ENCODE results near the gene SLC25A34.

SLC25A34 gene

GRCh38 chr1:15717418-15718125 lies 18.5 kb upstream of the SLC25A34 start:
- Histone ChIP-seq H3K27me3 (ENCODE audit: control insufficient read depth, insufficient read depth, low read length) (no peaks in the 10 kb centered on the region), H3K9me3 (ENCODE audit: control insufficient read depth, insufficient read depth, low read length) (no peaks in the 10 kb centered on the region), H3K27ac (ENCODE audit: low read depth, low read length) (no peak overlapping the region), H3K4me3 (ENCODE audit: low read depth, low read length) (no peak overlapping the region), H3K4me1 (ENCODE audit: control insufficient read depth, insufficient read depth, low read length) (no peaks in the 10 kb centered on the region), H3K9ac (ENCODE audit: low read depth, low read length) (no peak overlapping the region), H3K36me3 (ENCODE audit: control insufficient read depth, insufficient read depth, low read length) (peaks cover 53% of the 10 kb centered on the region)

GRCh38 chr1:15718199-15718601 lies 17.9 kb upstream of the SLC25A34 start:
- Histone ChIP-seq H3K27me3 (ENCODE audit: control insufficient read depth, insufficient read depth, low read length) (no peaks in the 10 kb centered on the region), H3K4me3 (ENCODE audit: low read depth, low read length) (no peak overlapping the region), H3K9me3 (ENCODE audit: control insufficient read depth, insufficient read depth, low read length) (no peaks in the 10 kb centered on the region), H3K27ac (ENCODE audit: low read depth, low read length) (no peak overlapping the region), H3K9ac (ENCODE audit: low read depth, low read length) (no peak overlapping the region), H3K4me1 (ENCODE audit: control insufficient read depth, insufficient read depth, low read length) (no peaks in the 10 kb centered on the region), H3K36me3 (ENCODE audit: control insufficient read depth, insufficient read depth, low read length) (peaks cover 59% of the 10 kb centered on the region)

DNA sequence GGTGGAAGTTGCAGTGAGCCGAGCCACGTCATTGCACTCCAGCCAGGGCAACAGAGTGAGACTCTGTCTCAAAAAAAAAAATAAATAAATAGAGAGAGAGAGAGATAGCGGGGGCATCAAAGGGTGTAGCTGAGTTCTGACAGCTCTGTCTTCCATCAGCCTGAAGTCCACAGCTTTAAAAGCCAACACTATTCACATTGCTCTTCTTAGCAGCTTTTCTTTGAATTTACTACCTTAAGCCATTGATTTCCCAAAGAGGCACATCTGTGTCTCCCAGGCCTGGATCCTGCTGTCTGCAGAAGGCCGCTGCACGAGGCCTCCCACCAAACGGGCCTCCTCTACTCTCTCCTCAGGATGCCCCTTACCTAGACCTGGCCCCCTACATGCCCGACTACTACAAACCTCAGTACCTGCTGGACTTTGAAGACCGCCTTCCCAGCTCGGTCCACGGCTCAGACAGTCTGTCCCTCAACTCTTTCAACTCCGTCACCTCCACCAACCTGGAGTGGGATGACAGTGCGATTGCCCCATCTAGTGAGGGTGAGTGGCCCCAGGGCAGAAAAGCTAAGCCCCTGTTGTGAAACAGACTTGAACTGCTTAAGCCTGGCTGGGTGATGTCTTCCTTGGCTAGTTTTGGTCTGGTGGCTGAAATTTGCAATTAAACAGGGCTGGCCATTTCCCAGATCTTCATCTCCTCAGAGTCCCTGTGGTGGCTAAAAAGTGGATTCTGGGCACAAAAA lies 16.5 kb upstream of the SLC25A34 start:
- no peak overlapping the region for H3K9ac ChIP-seq (ENCODE audit: low read depth, low read length)
- H3K27ac ChIP-seq (ENCODE audit: low read depth, low read length), result no peak overlapping the region
- no peaks in the 10 kb centered on the region for H3K27me3 ChIP-seq (ENCODE audit: control insufficient read depth, insufficient read depth, low read length)
- H3K9me3 ChIP-seq (ENCODE audit: control insufficient read depth, insufficient read depth, low read length), result no peaks in the 10 kb centered on the region
- H3K4me3 ChIP-seq (ENCODE audit: low read depth, low read length), result no peak overlapping the region
- H3K36me3 ChIP-seq (ENCODE audit: control insufficient read depth, insufficient read depth, low read length), result peaks cover 59% of the 10 kb centered on the region
- no peaks in the 10 kb centered on the region for H3K4me1 ChIP-seq (ENCODE audit: control insufficient read depth, insufficient read depth, low read length)

DNA sequence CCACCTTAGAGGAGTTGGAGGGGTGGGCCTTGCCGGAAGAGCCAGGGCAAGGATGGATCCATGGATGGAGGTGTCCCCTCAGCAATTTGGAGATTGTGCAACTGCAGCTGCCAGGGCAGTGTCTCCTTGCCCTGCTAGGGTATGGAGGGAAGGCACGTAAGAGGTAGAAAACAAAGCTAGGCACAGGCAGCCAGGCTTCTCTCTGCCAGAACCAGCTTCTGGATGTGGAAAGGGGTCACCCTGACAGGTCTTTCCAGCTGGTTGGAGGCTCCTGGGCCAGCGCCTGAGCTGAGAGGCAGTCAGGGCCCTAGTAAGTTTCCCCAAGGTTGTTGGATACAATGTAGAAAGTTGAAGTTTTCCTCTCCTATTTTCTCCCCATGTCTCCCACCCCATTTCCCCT lies 15.2 kb upstream of the SLC25A34 start:
- H3K9me3 ChIP-seq (ENCODE audit: control insufficient read depth, insufficient read depth, low read length), result no peaks in the 10 kb centered on the region
- peaks cover 65% of the 10 kb centered on the region for H3K36me3 ChIP-seq (ENCODE audit: control insufficient read depth, insufficient read depth, low read length)
- no peaks in the 10 kb centered on the region for H3K4me1 ChIP-seq (ENCODE audit: control insufficient read depth, insufficient read depth, low read length)
- no peaks in the 10 kb centered on the region for H3K27me3 ChIP-seq (ENCODE audit: control insufficient read depth, insufficient read depth, low read length)
- no peak overlapping the region for H3K9ac ChIP-seq (ENCODE audit: low read depth, low read length)
- H3K4me3 ChIP-seq (ENCODE audit: low read depth, low read length), result no peak overlapping the region
- H3K27ac ChIP-seq (ENCODE audit: low read depth, low read length), result no peak overlapping the region

DNA sequence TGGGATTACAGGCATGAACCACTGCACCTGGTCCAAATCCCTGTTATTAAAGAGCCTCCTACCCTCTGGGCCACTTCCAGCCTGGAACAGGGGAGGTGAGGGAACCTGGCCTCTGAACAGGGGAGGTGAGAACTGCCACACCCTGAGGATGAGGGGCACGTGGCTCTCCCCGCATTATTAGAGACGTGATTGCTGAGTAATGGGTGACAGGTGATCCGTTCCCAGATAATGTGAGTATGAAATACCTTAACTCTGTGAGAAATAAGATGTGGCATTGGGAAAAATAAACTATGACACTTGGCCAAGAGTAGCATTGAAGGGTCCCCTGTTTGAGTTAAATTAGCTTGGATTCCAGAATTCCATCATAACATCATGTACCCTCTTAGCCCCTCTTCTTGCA lies 13.6 kb upstream of the SLC25A34 start:
- H3K9me3 ChIP-seq (ENCODE audit: control insufficient read depth, insufficient read depth, low read length), result no peaks in the 10 kb centered on the region
- no peaks in the 10 kb centered on the region for H3K4me1 ChIP-seq (ENCODE audit: control insufficient read depth, insufficient read depth, low read length)
- H3K9ac ChIP-seq (ENCODE audit: low read depth, low read length), result no peak overlapping the region
- H3K27me3 ChIP-seq (ENCODE audit: control insufficient read depth, insufficient read depth, low read length), result no peaks in the 10 kb centered on the region
- H3K27ac ChIP-seq (ENCODE audit: low read depth, low read length), result no peak overlapping the region
- H3K4me3 ChIP-seq (ENCODE audit: low read depth, low read length), result no peak overlapping the region
- peaks cover 65% of the 10 kb centered on the region for H3K36me3 ChIP-seq (ENCODE audit: control insufficient read depth, insufficient read depth, low read length)

DNA sequence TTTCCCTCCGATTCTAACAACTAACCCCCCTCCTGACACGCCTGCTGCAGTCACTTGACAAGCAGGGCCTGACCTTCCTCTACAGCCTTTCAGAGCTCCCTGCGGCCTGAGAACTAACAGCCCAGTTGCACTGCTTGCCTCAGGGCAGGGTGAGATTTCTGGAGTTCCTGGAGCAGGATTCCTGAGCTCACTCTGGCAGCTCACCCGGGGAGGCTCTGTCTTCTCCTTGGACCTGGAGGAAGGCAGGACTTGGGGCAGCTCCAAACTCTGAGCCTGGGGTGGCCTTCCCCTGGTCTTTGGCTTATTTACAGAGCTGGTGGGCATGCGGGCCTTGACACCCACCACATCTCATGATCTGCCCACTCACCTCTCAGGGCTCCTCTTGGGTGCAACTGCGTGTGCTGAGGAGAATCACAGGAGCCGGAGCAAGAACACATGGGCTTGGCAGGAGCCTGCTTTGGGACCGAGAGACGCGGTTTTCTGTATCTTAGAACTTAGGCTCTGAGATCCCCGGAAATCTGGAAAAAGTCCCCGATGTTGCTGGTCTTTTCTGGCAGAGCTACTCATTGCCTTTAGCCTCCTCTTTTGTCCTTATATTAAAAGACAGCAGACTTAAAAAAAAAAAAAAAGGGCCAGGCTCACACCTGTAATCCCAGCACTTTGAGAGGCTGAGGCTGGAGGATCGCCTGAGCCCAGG lies 13.1 kb upstream of the SLC25A34 start:
- no peak overlapping the region for H3K27ac ChIP-seq (ENCODE audit: low read depth, low read length)
- H3K9ac ChIP-seq (ENCODE audit: low read depth, low read length), result no peak overlapping the region
- H3K36me3 ChIP-seq (ENCODE audit: control insufficient read depth, insufficient read depth, low read length), result peaks cover 65% of the 10 kb centered on the region
- H3K27me3 ChIP-seq (ENCODE audit: control insufficient read depth, insufficient read depth, low read length), result no peaks in the 10 kb centered on the region
- no peak overlapping the region for H3K4me3 ChIP-seq (ENCODE audit: low read depth, low read length)
- no peaks in the 10 kb centered on the region for H3K4me1 ChIP-seq (ENCODE audit: control insufficient read depth, insufficient read depth, low read length)
- H3K9me3 ChIP-seq (ENCODE audit: control insufficient read depth, insufficient read depth, low read length), result no peaks in the 10 kb centered on the region

DNA sequence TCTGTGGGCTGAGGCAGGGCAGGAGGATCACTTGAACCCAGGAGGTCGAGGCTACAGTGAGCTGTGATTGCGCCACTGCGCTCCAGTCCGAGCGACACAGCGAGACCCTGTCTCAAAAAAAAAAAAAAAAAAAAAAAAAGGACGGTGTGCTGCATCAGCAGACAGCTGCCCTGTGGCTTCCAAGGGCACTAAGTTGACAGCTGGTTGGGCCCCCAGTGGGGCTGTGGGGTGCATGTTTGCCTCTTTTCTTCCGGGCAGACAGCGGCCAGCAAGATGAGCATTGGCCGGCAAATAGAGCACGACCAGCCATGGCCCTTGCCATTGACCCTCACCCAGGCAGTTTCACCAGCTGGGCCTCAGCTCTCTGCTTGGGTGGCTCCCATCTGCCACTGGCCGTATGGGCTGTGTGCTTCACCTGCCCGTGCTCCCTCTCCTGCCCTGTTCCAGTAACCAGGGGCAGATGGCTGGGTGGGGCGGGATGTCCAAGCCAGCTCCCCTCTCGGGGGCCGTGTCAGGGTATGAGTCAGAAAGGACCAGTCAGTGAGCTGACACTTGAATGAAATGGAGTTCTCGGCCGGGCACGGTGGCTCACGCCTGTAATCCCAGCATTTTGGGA lies 12.3 kb upstream of the SLC25A34 start:
- Histone ChIP-seq H3K9ac (ENCODE audit: low read depth, low read length) (no peak overlapping the region), H3K9me3 (ENCODE audit: control insufficient read depth, insufficient read depth, low read length) (no peaks in the 10 kb centered on the region), H3K36me3 (ENCODE audit: control insufficient read depth, insufficient read depth, low read length) (peaks cover 68% of the 10 kb centered on the region), H3K27ac (ENCODE audit: low read depth, low read length) (no peak overlapping the region), H3K27me3 (ENCODE audit: control insufficient read depth, insufficient read depth, low read length) (no peaks in the 10 kb centered on the region), H3K4me1 (ENCODE audit: control insufficient read depth, insufficient read depth, low read length) (no peaks in the 10 kb centered on the region), H3K4me3 (ENCODE audit: low read depth, low read length) (no peak overlapping the region)

GRCh38 chr1:15724949-15725880 lies 10.8 kb upstream of the SLC25A34 start:
- no peak overlapping the region for H3K27ac ChIP-seq (ENCODE audit: low read depth, low read length)
- peaks cover 69% of the 10 kb centered on the region for H3K36me3 ChIP-seq (ENCODE audit: control insufficient read depth, insufficient read depth, low read length)
- no peak overlapping the region for H3K9ac ChIP-seq (ENCODE audit: low read depth, low read length)
- no peaks in the 10 kb centered on the region for H3K9me3 ChIP-seq (ENCODE audit: control insufficient read depth, insufficient read depth, low read length)
- H3K27me3 ChIP-seq (ENCODE audit: control insufficient read depth, insufficient read depth, low read length), result no peaks in the 10 kb centered on the region
- H3K4me1 ChIP-seq (ENCODE audit: control insufficient read depth, insufficient read depth, low read length), result no peaks in the 10 kb centered on the region
- no peak overlapping the region for H3K4me3 ChIP-seq (ENCODE audit: low read depth, low read length)

DNA sequence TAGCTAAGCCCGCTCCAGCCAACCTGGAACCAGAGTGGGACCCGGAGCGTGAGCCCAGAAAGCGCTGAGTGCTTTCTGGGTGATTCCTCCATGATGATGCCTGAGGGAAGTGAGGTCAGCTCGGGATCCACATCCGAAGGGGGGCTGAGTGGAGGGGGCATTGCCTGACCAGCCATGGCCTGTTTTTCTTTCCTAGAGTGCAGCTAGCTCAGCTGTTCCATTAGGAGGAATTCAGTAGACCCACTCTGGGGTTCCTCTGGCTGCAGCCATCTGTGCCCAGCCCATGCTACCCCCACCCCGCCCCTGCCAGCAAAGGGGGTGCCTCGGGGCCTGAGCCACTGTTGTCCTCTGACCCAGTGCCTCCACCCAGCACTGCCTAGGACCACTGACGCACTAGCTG lies 9.6 kb upstream of the SLC25A34 start:
- Histone ChIP-seq H3K27me3 (ENCODE audit: control insufficient read depth, insufficient read depth, low read length) (no peaks in the 10 kb centered on the region), H3K4me1 (ENCODE audit: control insufficient read depth, insufficient read depth, low read length) (no peaks in the 10 kb centered on the region), H3K4me3 (ENCODE audit: low read depth, low read length) (no peak overlapping the region), H3K27ac (ENCODE audit: low read depth, low read length) (no peak overlapping the region), H3K9me3 (ENCODE audit: control insufficient read depth, insufficient read depth, low read length) (no peaks in the 10 kb centered on the region), H3K36me3 (ENCODE audit: control insufficient read depth, insufficient read depth, low read length) (peaks cover 72% of the 10 kb centered on the region), H3K9ac (ENCODE audit: low read depth, low read length) (no peak overlapping the region)

- no peaks in the 10 kb centered on the region for H3K27me3 ChIP-seq (ENCODE audit: control insufficient read depth, insufficient read depth, low read length)
- H3K4me1 ChIP-seq (ENCODE audit: control insufficient read depth, insufficient read depth, low read length), result no peaks in the 10 kb centered on the region
- H3K36me3 ChIP-seq (ENCODE audit: control insufficient read depth, insufficient read depth, low read length), result peaks cover 73% of the 10 kb centered on the region
- H3K27ac ChIP-seq (ENCODE audit: low read depth, low read length), result no peak overlapping the region
- H3K4me3 ChIP-seq (ENCODE audit: low read depth, low read length), result no peak overlapping the region
- H3K9me3 ChIP-seq (ENCODE audit: control insufficient read depth, insufficient read depth, low read length), result no peaks in the 10 kb centered on the region
- no peak overlapping the region for H3K9ac ChIP-seq (ENCODE audit: low read depth, low read length)
These were observed 9.0 kb upstream of the SLC25A34 start for GRCh38 chr1:15727021-15727420.
